ENCODE results near the gene KCNT1. TPM values are rescaled to one million over a fixed set of nuclear protein-coding genes. Genes with fewer than 3 reads are reported as not detected.

The KCNT1 gene
- total RNA-seq, 2 experiments from 2014 or later: not detected

GRCh38 chr9:135799261-135799660 lies 97.3 kb downstream of the KCNT1 start:
- intact Hi-C loops (cut with micrococcal nuclease): no loop called here
- CTCF ChIA-PET: interaction anchor here (0.6 kb wide), 1 partner anchor 168 kb away, joined by 3 read pairs; no protein-coding TSS in a partner anchor
- no peak for ATAC-seq
- H3K36me3 Mint-ChIP-seq (ENCODE audit: low read depth): no peaks in the 10 kb centered on the region
- peaks cover 4% of the 10 kb centered on the region for H3K27me3 Mint-ChIP-seq
- no peak overlapping the region for H3K4me3 Mint-ChIP-seq
- POLR2A ChIA-PET: interaction anchor here (0.7 kb wide), 1 partner anchor 1554 kb away, joined by 3 read pairs; no protein-coding TSS in a partner anchor
- no peak overlapping the region for H3K27ac Mint-ChIP-seq
- no peak for TF ChIP-seq CTCF (IDR thresholded peaks at IDR 0.05)
- no peaks in the 10 kb centered on the region for H3K9me3 Mint-ChIP-seq
- DNase-seq: no peak
- no peaks in the 10 kb centered on the region for H3K4me1 Mint-ChIP-seq (ENCODE audit: low read depth)

GRCh38 chr9:135801070-135801469 lies 99.1 kb downstream of the KCNT1 start:
- POLR2A ChIA-PET: no interaction called here
- no peak for ATAC-seq

DNA sequence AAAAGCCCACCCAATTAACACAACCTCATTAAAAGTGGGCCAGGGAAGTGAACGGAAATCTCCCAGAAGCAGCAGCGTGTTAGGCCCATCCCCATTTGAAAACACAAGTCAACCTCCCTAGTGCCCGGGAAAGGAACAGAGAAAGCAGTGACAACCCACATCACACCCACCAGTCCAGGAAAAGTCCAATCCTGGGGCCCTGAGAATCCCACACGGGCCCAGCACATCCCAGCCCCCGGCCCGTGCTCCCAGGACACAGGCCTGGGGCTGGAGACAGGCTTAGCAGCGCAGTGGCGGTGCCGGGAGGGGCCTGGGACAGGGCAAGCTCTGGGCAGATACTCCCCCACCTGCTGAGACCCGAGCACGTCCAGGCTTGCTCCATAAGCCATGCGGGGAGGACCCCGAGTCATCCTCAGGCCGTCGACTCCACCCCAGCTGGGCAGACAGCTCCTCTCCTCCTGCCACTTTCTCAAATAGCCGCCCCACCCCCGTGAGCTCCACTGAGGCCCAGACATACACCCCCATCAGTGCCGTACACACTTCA lies 101.0 kb downstream of the KCNT1 start:
- no peak overlapping the region for H3K27ac Mint-ChIP-seq
- no peak for ATAC-seq
- H3K27me3 Mint-ChIP-seq: no peaks in the 10 kb centered on the region
- ChIA-PET POLR2A (no interaction called here), CTCF (no interaction called here)
- no peaks in the 10 kb centered on the region for H3K36me3 Mint-ChIP-seq (ENCODE audit: low read depth)
- intact Hi-C loops (cut with micrococcal nuclease): no loop called here
- no peak for DNase-seq
- H3K4me1 Mint-ChIP-seq (ENCODE audit: low read depth): peaks cover 6% of the 10 kb centered on the region
- TF ChIP-seq CTCF (IDR thresholded peaks at IDR 0.05): no peak
- H3K9me3 Mint-ChIP-seq: no peaks in the 10 kb centered on the region
- no peak overlapping the region for H3K4me3 Mint-ChIP-seq

More at GRCh38 chr9:135801070-135801469, 99.1 kb downstream of the KCNT1 start:
- Mint-ChIP-seq H3K9me3 (no peaks in the 10 kb centered on the region), H3K4me1 (ENCODE audit: low read depth) (peaks cover 6% of the 10 kb centered on the region), H3K27me3 (peaks cover 4% of the 10 kb centered on the region), H3K36me3 (ENCODE audit: low read depth) (no peaks in the 10 kb centered on the region), H3K4me3 (no peak overlapping the region), H3K27ac (no peak overlapping the region)
- CTCF ChIA-PET: no interaction called here
- intact Hi-C loops (cut with micrococcal nuclease): no loop called here
- no peak for DNase-seq
- TF ChIP-seq CTCF (IDR thresholded peaks at IDR 0.05): no peak

- Mint-ChIP-seq H3K27me3 (no peaks in the 10 kb centered on the region), H3K4me1 (ENCODE audit: low read depth) (peaks cover 6% of the 10 kb centered on the region), H3K4me3 (no peak overlapping the region), H3K27ac (no peak overlapping the region), H3K9me3 (no peaks in the 10 kb centered on the region), H3K36me3 (ENCODE audit: low read depth) (no peaks in the 10 kb centered on the region)
- intact Hi-C loops (cut with micrococcal nuclease): no loop called here
- DNase-seq (no peak), ATAC-seq (no peak)
- no peak for TF ChIP-seq CTCF (IDR thresholded peaks at IDR 0.05)
- ChIA-PET CTCF (no interaction called here), POLR2A (no interaction called here)
Measured at GRCh38 chr9:135803441-135803840, 101.5 kb downstream of the KCNT1 start.

DNA sequence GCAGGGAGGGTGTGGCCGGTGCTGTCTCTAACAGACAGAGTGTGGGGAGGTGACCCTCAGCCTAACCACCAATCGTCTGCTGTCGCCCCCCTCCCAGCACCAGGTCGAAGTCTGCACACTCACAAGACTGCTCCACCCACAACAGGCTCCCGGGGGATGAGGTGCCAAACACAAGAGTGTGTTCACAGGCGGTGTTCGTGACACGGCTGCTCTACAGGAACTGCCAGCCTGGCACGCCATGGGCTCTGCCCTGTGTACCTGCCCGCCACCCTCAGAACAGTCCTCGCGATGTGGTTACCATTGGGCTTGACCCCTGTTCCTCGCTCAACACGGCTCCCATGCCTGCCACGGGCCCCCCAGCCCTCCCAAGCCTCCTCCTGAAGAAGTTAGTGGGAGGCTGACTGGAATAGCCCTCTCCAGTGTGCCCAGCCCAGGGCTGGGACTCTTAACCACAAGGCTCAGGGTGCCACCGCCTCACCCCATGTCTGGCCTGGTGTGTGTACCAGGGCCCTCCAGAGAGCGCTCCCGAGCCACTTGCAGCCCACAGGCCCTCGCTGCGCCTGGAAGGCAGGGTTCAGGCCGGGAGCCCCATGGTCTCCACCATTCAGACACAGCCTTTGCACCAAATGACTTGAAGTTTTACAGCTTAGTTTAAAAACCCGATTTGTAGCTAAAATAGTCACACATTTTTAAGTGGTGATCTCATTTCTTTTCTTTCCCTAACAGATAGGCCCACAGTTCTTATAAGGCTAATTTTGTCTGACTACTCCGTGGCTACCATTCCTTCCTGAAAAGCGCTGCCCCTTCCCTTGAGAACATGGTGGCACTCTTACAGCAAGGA lies 102.8 kb downstream of the KCNT1 start:
- peaks cover 6% of the 10 kb centered on the region for H3K4me1 Mint-ChIP-seq (ENCODE audit: low read depth)
- intact Hi-C loops (cut with micrococcal nuclease): no loop called here
- H3K27ac Mint-ChIP-seq: no peak overlapping the region
- H3K27me3 Mint-ChIP-seq: no peaks in the 10 kb centered on the region
- no peaks in the 10 kb centered on the region for H3K9me3 Mint-ChIP-seq
- ATAC-seq (no peak), DNase-seq (no peak)
- no peak overlapping the region for H3K4me3 Mint-ChIP-seq
- POLR2A ChIA-PET: no interaction called here
- no peaks in the 10 kb centered on the region for H3K36me3 Mint-ChIP-seq (ENCODE audit: low read depth)
- CTCF ChIA-PET: no interaction called here
- no peak for TF ChIP-seq CTCF (IDR thresholded peaks at IDR 0.05)
